Adipocyte (in vitro differentiated cells): ENCODE data around the gene BCL7B.
"Not testable (repeated sequence)": the region's sequence is repeated elsewhere in the genome, so short reads cannot be mapped to it uniquely, and the experiment has no call there.

ENCODE experiments used
- DNase-seq: peaks from one replicate; pipeline ENCODE4 v3.0.0-alpha.2; 2015; ENCODE audit warnings: low read depth
- H3K27me3 ChIP-seq: replicated peaks from 2 replicates; pipeline ENCODE4 v1.7.0; 2013; ENCODE audit warnings: mild to moderate bottlenecking, low read length, moderate library complexity; ENCODE audit not compliant: control insufficient read depth, insufficient read depth
- H3K36me3 ChIP-seq: 2 replicates; pipeline ENCODE4 v1.7.0; 2013; ENCODE audit warnings: low read length, mild to moderate bottlenecking, moderate library complexity; ENCODE audit not compliant: control insufficient read depth, insufficient read depth, severe bottlenecking
- H3K4me1 ChIP-seq: 2 replicates; pipeline ENCODE4 v1.7.0; 2013; ENCODE audit warnings: mild to moderate bottlenecking, low read length, moderate library complexity; ENCODE audit not compliant: control insufficient read depth, insufficient read depth
- H3K4me3 ChIP-seq: 2 replicates; pipeline ENCODE4 v1.7.0; 2013; ENCODE audit warnings: mild to moderate bottlenecking, low read length, moderate library complexity
- H3K9ac ChIP-seq: 2 replicates; pipeline ENCODE4 v1.7.0; 2013; ENCODE audit warnings: mild to moderate bottlenecking, low read length, moderate library complexity
- H3K9me3 ChIP-seq: 2 replicates; pipeline ENCODE4 v1.7.0; 2013; ENCODE audit warnings: mild to moderate bottlenecking, low read length, moderate library complexity; ENCODE audit not compliant: control insufficient read depth

BCL7B gene

DNA sequence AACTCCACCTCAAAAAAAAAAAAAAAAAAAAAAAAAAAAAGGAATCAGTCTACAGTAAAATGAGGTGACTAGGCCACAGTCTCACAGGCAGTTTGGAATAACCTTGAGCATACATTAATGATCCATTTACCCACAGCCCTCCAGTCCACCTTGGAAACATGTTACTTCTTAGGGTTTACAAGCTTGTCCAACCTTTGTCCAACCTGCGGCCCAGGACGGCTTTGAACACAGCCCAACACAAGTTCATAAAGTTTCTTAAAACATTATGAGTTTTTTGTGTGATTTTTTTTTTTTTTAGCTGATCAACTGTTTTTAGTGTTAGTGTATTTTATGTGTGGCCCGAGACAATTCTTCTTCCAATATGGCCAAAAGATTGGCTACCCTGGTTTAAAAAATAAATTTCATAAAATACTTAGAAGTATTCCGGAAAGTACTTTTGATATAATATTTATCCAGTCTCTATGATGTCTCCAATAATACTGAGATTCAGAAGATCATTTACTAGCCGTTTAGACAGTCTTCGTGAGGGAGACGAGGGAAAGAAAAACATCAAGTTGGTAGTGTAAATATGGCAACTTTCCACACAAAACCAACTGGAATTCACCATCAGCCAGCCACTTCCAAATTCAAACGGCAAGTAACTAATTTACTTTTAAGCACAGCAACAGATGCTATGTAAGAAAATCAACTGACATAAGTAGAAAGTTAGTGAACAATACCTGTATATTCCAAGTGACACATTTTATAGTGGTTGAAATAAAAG, 45.3 kb downstream of the BCL7B start:
- no peak overlapping the region for H3K9ac ChIP-seq

GRCh38 chr7:73509463-73509862, 48.0 kb downstream of the BCL7B start:
- DNase-seq: no peak
- no peaks in the 10 kb centered on the region for H3K9me3 ChIP-seq
- H3K4me3 ChIP-seq: no peak overlapping the region
- no peak overlapping the region for H3K9ac ChIP-seq
- H3K27me3 ChIP-seq: no peaks in the 10 kb centered on the region
- no peaks in the 10 kb centered on the region for H3K4me1 ChIP-seq
- peaks cover 86% of the 10 kb centered on the region for H3K36me3 ChIP-seq

More for the DNA sequence above, 45.3 kb downstream of the BCL7B start:
- Histone ChIP-seq H3K9me3 (no peaks in the 10 kb centered on the region), H3K27me3 (no peaks in the 10 kb centered on the region), H3K36me3 (peaks cover 81% of the 10 kb centered on the region), H3K4me3 (no peak overlapping the region), H3K4me1 (no peaks in the 10 kb centered on the region)
- DNase-seq: no peak

DNA sequence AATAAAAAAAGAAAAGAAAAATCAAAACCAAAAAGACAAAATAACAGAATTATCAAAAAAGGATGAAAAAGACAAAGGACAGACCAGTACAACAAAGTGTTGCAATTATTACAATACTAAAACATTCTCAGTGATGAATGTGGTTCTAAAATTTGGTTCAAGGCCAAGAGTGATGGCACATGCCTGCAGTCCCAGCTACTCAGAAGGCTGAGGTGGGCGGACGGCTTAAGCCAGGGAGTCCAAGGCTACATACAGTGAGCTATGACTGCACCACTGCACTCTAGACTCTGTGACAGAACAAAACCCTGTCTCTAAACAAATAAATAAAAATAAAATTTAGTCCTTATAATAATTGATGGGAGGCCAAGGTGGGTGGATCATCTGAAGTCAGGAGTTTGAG, 49.9 kb downstream of the BCL7B start:
- H3K9me3 ChIP-seq: no peaks in the 10 kb centered on the region
- no peaks in the 10 kb centered on the region for H3K4me1 ChIP-seq
- DNase-seq: no peak
- H3K9ac ChIP-seq: no peak overlapping the region
- H3K4me3 ChIP-seq: no peak overlapping the region
- H3K27me3 ChIP-seq: no peaks in the 10 kb centered on the region
- H3K36me3 ChIP-seq: peaks cover 90% of the 10 kb centered on the region

GRCh38 chr7:73504920-73505319, 52.6 kb downstream of the BCL7B start:
- H3K9ac ChIP-seq: no peak overlapping the region
- no peaks in the 10 kb centered on the region for H3K4me1 ChIP-seq
- no peak overlapping the region for H3K4me3 ChIP-seq
- no peaks in the 10 kb centered on the region for H3K27me3 ChIP-seq
- DNase-seq: no peak
- no peaks in the 10 kb centered on the region for H3K9me3 ChIP-seq
- peaks cover 94% of the 10 kb centered on the region for H3K36me3 ChIP-seq

DNA sequence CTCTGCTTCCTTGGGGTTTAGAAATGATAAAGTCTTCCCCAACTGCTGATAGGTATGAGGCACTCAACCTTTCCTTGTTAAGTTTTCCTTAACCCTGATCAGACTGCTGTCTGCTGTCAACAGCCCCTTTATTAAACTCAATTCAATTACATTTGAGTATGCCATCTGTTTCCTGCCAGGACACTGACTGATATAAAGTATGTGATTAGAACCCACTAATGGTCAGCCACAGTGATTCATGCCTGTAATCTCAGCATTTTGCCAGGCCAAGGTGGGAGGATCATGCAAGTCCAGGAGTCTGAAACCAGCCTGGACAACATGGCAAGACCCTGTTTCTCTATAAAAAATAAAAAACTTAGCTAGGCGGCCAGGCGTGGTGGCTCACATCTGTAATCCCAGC, 53.5 kb downstream of the BCL7B start:
- Histone ChIP-seq H3K4me3 (no peak overlapping the region), H3K27me3 (no peaks in the 10 kb centered on the region), H3K9me3 (no peaks in the 10 kb centered on the region), H3K36me3 (peaks cover 94% of the 10 kb centered on the region), H3K9ac (no peak overlapping the region), H3K4me1 (no peaks in the 10 kb centered on the region)
- DNase-seq: no peak

DNA sequence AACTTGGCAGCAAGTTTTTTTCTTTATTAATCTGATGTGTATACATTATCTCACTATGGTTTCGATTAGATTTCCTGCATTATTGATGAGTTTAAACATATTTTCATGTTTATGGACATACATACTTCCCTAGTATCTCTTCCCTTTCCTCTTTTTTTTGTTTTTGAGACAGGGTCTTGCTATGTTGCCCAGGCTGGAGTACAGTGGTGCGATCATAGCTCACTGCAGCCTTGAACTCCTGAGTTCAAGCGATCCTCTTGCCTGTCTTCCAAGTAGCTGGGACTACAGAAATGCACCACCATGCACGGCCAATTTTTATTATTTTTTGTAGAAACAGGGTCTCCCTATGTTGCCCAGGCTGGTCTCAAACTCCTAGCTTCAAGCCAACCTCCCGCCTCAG, 54.3 kb downstream of the BCL7B start:
- Histone ChIP-seq H3K27me3 (no peaks in the 10 kb centered on the region), H3K4me3 (no peak overlapping the region), H3K36me3 (peaks cover 94% of the 10 kb centered on the region), H3K4me1 (no peaks in the 10 kb centered on the region), H3K9me3 (no peaks in the 10 kb centered on the region), H3K9ac (no peak overlapping the region)
- DNase-seq: no peak

- H3K9me3 ChIP-seq: no peaks in the 10 kb centered on the region
- no peak overlapping the region for H3K9ac ChIP-seq
- no peaks in the 10 kb centered on the region for H3K4me1 ChIP-seq
- no peak overlapping the region for H3K4me3 ChIP-seq
- peaks cover 88% of the 10 kb centered on the region for H3K36me3 ChIP-seq
- DNase-seq: no peak
- no peaks in the 10 kb centered on the region for H3K27me3 ChIP-seq
Measured at GRCh38 chr7:73496626-73497025, 60.9 kb downstream of the BCL7B start.

DNA sequence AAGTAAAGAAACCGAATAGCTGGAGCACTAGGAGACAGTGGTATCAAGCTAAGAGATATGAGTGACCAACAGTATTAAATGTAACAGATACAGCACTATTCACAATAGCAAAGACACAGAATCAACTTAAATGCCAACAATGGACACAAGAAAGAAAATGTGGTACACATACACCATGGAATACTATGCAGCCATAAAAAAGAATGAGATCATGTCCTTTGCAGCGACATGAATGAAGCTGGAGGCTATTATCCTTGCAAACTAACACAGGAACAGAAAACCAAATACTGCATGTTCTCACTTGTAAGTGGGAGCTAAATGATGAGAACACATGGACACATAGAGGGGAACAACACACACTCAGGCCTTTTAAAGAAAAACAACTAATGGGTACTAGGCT, 62.0 kb downstream of the BCL7B start:
- not testable (repeated sequence) for H3K9me3 ChIP-seq, H3K4me3 ChIP-seq, H3K27me3 ChIP-seq, H3K9ac ChIP-seq, DNase-seq, H3K4me1 ChIP-seq
- peaks cover 85% of the 10 kb centered on the region for H3K36me3 ChIP-seq

- Histone ChIP-seq H3K9ac (no peak overlapping the region), H3K4me1 (peaks cover 9% of the 10 kb centered on the region), H3K9me3 (no peaks in the 10 kb centered on the region), H3K36me3 (peaks cover 91% of the 10 kb centered on the region), H3K4me3 (no peak overlapping the region), H3K27me3 (no peaks in the 10 kb centered on the region)
- DNase-seq: no peak
Measured at GRCh38 chr7:73489976-73490375, 67.5 kb downstream of the BCL7B start.

DNA sequence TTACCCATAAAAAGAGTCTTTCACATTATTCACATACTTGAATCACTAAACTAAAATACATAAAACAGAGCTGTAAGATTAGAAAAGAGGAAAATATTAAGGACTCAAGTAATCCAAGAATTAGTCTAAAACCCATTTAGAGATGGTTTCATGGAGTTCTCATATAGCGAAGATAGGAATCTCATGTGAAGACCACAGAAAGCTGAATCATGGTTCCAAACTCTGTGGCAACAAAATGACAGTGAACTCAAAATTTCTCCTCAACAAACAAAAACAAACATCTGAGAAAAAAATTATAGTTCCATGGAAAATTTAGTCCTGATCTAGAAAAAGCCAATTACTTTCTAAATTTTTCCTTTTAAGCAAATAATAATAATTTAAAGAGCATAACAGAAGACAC, 70.0 kb downstream of the BCL7B start:
- peak; percentile 52 for DNase-seq
- Histone ChIP-seq H3K9ac (no peak overlapping the region), H3K4me3 (no peak overlapping the region), H3K4me1 (peaks cover 15% of the 10 kb centered on the region), H3K27me3 (no peaks in the 10 kb centered on the region), H3K9me3 (no peaks in the 10 kb centered on the region), H3K36me3 (peaks cover 87% of the 10 kb centered on the region)
